ENCODE data around the gene CSH1.
A peak's percentile ranks its signal among the peaks of the same experiment; 100 is the strongest.

CSH1 gene

DNA sequence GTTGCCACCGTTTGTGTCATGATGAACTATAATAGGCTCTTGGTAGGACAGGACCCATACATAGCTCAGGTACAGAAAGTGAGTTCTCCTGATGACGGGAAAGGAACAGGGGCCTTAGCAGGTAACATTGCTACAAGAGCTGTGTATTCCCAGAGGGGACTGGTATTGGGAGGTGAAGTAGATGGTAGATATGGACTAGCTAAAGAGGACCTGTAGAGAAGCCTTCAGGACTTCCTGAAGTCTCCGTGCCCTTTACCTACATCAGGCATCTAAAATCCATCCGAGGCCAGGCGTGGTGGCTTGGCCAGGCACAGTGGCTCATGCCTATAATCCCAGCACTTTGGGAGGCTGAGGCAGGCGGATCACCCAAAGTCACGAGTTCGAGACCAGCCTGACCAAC, 41.2 kb downstream of the CSH1 start:
- DNase-seq, result no peak

DNA sequence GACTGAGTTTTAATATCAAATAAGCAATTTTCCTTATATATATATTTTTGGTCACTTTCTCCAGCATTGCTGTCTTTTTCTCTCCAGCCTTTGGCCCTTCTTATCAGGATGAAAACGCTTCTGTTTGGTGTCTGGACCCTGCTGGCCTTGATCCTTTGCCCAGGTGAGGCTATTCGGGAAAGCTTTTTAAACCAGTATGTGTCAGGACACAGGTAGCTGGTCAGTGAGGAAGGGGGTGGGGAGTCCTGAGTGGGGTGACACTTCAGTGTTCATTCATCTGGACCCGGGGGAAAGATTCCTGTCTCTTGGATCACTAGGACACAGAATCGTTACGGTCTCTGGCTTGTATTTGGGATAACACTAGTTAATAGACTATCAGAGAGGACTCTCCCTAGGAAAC, 41.7 kb downstream of the CSH1 start:
- no peak for DNase-seq

DNA sequence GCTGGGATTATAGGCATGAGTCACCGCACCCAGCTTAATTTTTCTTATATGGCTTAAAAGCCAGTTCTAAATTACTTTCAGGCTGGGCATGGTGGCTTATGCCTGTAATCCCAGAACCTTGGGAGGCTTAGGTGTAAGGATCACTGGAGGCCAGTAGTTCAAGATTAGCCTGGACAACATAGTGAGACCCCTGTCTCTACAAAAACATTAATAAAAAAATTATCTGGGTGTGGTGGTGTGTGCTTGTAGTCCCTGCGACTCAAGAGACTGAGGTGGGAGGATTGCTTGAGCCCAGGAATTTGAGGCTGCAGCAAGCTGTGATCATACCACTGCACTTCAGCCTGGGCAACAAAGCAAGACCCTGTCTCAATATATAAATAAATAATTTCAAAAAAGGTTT, 43.1 kb downstream of the CSH1 start:
- DNase-seq, result no peak

DNA sequence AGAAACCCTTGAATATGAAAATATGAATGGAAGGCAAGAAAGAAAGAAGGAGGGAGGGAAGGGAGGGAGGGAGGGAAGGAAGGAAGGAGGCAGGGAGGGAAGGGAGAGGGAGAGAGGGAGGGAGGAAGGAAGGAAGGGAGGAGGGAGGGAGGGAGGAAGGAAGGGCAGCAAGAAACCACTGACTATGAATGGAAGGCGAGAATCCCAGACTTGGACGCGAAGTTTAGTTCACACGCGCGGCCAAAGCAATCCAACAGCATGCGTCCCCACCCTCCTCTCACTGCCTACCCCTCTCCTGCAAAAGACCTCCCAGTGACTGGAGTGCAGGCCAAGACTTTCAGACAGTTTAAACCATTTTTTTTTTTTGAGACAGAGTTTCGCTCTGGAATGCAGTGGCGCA, 46.0 kb downstream of the CSH1 start:
- DNase-seq, result no peak

DNA sequence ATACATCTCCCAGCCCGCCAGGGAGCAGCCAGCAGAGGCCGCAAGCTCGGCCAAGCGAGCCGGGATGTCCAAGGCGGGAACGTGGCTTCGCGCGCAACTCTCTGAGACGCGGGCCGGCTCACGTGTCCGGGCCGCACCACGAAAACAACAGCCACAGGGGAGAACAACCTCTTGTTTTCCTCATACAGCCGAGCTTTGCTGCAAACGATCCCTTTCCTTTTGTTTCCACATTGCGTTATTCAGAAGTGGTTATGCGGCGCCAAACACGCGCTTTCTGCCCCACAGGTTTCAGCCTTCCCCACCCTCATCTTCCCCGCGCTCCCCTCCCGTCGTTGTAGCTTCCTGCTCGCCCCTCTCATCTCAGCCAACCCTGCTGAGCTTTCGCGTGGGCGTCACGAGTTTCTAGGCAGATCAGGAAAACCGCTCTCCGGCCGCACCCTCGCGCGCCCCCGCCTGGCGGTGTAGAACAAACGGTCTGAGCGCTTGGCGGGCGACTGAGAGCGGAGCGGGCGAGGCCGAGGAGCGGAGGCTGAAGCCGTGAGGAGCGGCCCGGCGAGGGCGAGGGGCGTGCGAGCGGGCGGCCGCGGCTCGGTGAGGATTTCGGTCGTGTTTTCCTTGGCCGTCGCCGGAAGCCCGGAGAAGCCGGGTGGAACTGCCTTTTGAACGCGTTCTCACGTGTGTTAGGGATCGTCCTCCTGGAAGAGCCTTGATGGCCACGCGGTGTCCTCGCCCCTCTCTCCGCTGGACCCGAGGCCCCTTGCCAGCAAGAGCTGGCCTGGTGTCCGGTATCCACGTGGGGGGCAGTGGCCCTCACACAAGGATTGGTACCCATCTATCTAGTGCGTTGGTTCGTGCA, 47.3 kb downstream of the CSH1 start:
- DNase-seq, result peak; percentile 91 to 94

DNA sequence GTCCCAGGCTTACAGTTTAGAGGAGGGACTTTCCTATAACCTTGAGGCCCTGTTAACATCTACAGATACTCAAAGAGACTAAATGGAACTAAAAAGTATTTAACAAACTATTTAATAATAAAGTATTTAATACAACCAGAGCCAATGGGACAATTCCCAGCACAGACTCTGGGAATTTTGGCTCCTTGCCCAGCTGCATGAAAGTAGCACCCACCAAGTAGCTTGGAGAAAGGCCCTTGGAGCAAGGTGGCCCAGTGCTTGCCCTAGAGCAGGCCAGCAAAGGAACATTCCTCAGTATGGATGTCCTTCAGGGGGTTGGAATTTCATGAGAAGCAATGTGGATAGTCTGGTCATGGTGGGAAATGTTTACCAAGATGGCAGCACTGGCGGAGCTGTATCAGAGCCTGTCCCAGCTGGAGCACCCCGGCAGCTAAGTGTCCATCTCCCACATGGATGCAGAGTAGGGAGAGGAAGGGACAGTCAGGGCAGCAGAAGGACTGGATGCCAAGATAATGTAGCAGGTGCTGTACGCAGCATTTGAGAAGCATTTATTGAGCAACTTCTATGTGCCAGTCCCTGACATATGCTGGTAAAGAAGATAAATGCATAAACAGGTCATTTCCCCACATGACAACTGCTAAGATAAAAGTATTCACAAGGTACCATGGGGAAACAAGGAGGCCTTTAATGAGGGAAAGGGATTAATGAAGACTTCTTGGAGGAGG, 48.7 kb downstream of the CSH1 start:
- no peak for DNase-seq

DNA sequence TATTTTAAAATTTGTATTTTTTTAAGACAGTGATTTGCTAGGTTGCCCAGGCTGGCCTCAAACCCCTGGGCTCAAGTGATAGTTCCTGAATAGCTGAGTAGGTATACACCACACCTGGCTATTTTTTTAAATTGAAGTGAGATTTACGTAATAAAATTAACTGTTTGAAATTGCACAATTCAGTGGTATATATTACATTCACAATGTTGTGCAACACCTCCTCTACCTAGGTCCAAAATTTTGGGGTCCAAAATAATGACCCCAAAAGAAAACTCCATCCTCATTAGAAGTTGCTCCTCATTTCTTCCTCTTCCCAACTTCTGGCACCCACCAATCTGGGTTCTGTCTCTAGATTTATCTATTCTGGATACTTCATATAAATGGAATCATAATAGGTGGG, 50.9 kb downstream of the CSH1 start:
- no peak for DNase-seq
